Natural killer cell (primary cell): Measurements from ENCODE around the gene COMMD3. TPM values are rescaled to one million over a fixed set of nuclear protein-coding genes. Genes with fewer than 3 reads are reported as not detected.
A peak's percentile ranks its signal among the peaks of the same experiment; 100 is the strongest.

Experiments
- ATAC-seq, 3 donors: fragments of 150-1000 bp in 2 of 3; fragments of 200-7000 bp in 1 of 3; cut with Tn5 transposase; 1 replicate in 1 of 3; 2 replicates in 2 of 3; pipeline ENCODE4 v1.10.0; 2021; ENCODE audit warnings: mild to moderate bottlenecking in 2 of 3, moderate library complexity in 2 of 3
- DNase-seq, 2 donors: peaks; one replicate each; pipeline versions ENCODE4 v3.0.0 to v3.0.0-alpha.2; 2013 to 2021; ENCODE audit warnings: mixed read lengths in 1 of 2
- H3K27ac ChIP-seq: one replicate; pipeline ENCODE4 v1.5.1; 2013; ENCODE audit warnings: mild to moderate bottlenecking, low read length
- H3K27me3 ChIP-seq: one replicate; pipeline ENCODE4 v1.6.1; 2013; ENCODE audit warnings: low read length; ENCODE audit not compliant: control insufficient read depth, insufficient read depth
- H3K36me3 ChIP-seq: one replicate; pipeline ENCODE4 v1.6.1; 2013; ENCODE audit warnings: low read length; ENCODE audit not compliant: control insufficient read depth, insufficient read depth
- H3K4me1 ChIP-seq: one replicate; pipeline ENCODE4 v1.6.1; 2013; ENCODE audit warnings: low read length; ENCODE audit not compliant: control insufficient read depth, insufficient read depth
- H3K4me3 ChIP-seq: one replicate; pipeline ENCODE4 v1.5.1; 2013; ENCODE audit warnings: low read length
- H3K9me3 ChIP-seq: one replicate; pipeline ENCODE4 v1.6.1; 2013; ENCODE audit warnings: low read length; ENCODE audit not compliant: control insufficient read depth, insufficient read depth
- H3K27ac Mint-ChIP-seq, 2 donors: one replicate each; pipeline ENCODE4 v1.8.0; 2022; ENCODE audit warnings: mild to moderate bottlenecking in 2 of 2, mixed read lengths in 2 of 2, moderate library complexity in 1 of 2
- H3K27me3 Mint-ChIP-seq, 2 donors: one replicate each; pipeline ENCODE4 v1.8.0; 2022; ENCODE audit warnings: low read depth in 2 of 2, mixed read lengths in 2 of 2
- H3K36me3 Mint-ChIP-seq: one replicate; pipeline ENCODE4 v1.8.0; 2022; ENCODE audit warnings: mixed read lengths
- H3K4me1 Mint-ChIP-seq, 2 donors: one replicate each; pipeline ENCODE4 v1.8.0; 2022; ENCODE audit warnings: mixed read lengths in 2 of 2
- H3K4me3 Mint-ChIP-seq: one replicate; pipeline ENCODE4 v1.8.0; 2022; ENCODE audit warnings: mild to moderate bottlenecking, moderate library complexity, mixed read lengths
- H3K9me3 Mint-ChIP-seq, 2 donors: one replicate each; pipeline ENCODE4 v1.8.0; 2022; ENCODE audit warnings: mixed read lengths in 2 of 2
- WGBS: methylation state at CpG from one replicate; pipeline ENCODE4 v1.1.7; 2013; ENCODE audit warnings: missing lambda C conversion rate; ENCODE audit not compliant: insufficient coverage; 5-methylcytosine and 5-hydroxymethylcytosine counted together
- intact Hi-C: fragments of 100-400 bp; cut with micrococcal nuclease; formaldehyde crosslinking; loops from one replicate; pipeline ENCODE4 v1.14.2; 2022
- total RNA-seq, 4 donors: library from RNA; stranded (reverse); fragments of 120-200 nt in 1 of 4; gene quantifications; one replicate each; pipeline versions ENCODE4 v1.2.3 to v1.2.4, GENCODE V29; 2013 to 2022
- TF ChIP-seq, protein P1 (sequence below): fragments of 200-600 bp; IDR thresholded peaks from one replicate; pipeline ENCODE4 v1.8.0; 2022; ENCODE audit warnings: antibody characterized with exemption

The COMMD3 gene
- total RNA-seq, 3 donors from 2014 or later (not counting 1 experiment from before 2014, with no cell fraction given), result 43.1 to 48.3 (median 44.2) TPM

DNA sequence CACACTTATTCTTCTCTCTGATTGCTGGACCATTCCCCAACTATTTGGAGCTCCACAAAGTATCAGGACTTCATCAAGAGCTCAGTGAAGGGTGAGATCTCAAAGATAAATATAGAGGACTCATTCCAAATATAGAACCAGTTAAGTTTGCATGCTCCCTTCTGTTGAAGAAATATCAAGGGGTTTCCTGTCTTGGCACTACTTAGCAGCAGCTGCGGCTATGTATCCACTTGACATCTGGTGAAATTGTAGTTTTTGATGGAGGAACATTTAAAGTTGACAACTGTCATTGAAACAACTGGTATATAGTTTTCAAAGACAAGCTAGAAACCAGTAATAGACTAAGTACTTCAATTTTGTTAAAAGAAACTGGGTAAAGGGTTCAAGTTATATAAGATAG, 28.1 kb downstream of the COMMD3 start:
- Histone ChIP-seq H3K4me3 (no peak overlapping the region), H3K4me1 (peaks cover 26% of the 10 kb centered on the region), H3K27me3 (peaks cover 72% of the 10 kb centered on the region), H3K36me3 (no peaks in the 10 kb centered on the region), H3K27ac (no peak overlapping the region), H3K9me3 (peaks cover 8% of the 10 kb centered on the region)
- peak overlapping the region; percentile 65 for H3K4me3 Mint-ChIP-seq
- peak overlapping the region in 1 of 2 donors; percentile 74 for H3K27ac Mint-ChIP-seq
- DNase-seq (peak in 1 of 2 donors; percentile 28), ATAC-seq (no peak)
- H3K9me3 Mint-ChIP-seq, result peaks cover 0 to 2% of the 10 kb centered on the region in 2 donors
- 0% methylated on average over 1 of the region's 1 CpG for WGBS
- H3K27me3 Mint-ChIP-seq, result peaks cover 53 to 63% of the 10 kb centered on the region in 2 donors
- TF ChIP-seq, protein P1, sequence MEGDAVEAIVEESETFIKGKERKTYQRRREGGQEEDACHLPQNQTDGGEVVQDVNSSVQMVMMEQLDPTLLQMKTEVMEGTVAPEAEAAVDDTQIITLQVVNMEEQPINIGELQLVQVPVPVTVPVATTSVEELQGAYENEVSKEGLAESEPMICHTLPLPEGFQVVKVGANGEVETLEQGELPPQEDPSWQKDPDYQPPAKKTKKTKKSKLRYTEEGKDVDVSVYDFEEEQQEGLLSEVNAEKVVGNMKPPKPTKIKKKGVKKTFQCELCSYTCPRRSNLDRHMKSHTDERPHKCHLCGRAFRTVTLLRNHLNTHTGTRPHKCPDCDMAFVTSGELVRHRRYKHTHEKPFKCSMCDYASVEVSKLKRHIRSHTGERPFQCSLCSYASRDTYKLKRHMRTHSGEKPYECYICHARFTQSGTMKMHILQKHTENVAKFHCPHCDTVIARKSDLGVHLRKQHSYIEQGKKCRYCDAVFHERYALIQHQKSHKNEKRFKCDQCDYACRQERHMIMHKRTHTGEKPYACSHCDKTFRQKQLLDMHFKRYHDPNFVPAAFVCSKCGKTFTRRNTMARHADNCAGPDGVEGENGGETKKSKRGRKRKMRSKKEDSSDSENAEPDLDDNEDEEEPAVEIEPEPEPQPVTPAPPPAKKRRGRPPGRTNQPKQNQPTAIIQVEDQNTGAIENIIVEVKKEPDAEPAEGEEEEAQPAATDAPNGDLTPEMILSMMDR, result no peak
- H3K4me1 Mint-ChIP-seq, result peaks cover 6 to 14% of the 10 kb centered on the region in 2 donors
- intact Hi-C loops, result loop anchor here (5.0 to 10.0 kb wide), 4 partner anchors 92 to 643 kb away; no protein-coding TSS in a partner anchor
- no peaks in the 10 kb centered on the region for H3K36me3 Mint-ChIP-seq

DNA sequence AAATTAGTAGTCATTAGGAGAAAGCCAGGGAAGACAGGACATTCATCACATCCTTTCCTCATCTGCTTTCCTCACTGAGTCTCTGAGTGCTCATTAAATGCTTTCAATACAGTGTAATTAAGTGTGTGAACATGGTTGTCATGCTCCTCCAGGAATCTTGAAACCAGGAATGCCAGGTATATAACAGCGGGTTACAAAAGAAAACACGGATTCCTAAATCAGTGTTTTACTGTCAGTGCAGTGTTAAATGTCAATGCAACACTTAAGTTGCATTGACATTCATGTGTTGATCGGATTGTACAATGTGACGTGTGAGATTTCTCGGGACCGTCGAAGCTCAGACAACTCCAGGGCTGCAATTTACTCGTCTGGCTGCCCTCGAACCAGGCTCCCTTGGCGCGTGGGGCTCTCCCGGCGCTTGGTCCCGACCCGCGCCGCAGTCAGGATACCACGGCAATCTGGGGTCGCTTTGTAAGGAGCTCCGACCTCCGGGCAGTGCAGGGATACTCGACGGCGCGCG, 28.7 kb downstream of the COMMD3 start:
- peak in 1 of 2 donors; percentile 35 for DNase-seq
- TF ChIP-seq, protein P1, result no peak
- H3K4me3 Mint-ChIP-seq, result peak overlapping the region; percentile 65
- H3K27me3 ChIP-seq, result peaks cover 66% of the 10 kb centered on the region
- ATAC-seq, result no peak
- no peak overlapping the region for H3K27ac ChIP-seq
- WGBS, result 15% methylated on average over 26 of the region's 26 CpGs
- no peak overlapping the region for H3K4me3 ChIP-seq
- H3K36me3 Mint-ChIP-seq, result no peaks in the 10 kb centered on the region
- no peaks in the 10 kb centered on the region for H3K36me3 ChIP-seq
- peaks cover 3 to 13% of the 10 kb centered on the region in 2 donors for H3K4me1 Mint-ChIP-seq
- peaks cover 0 to 2% of the 10 kb centered on the region in 2 donors for H3K9me3 Mint-ChIP-seq
- H3K27me3 Mint-ChIP-seq, result peaks cover 52 to 57% of the 10 kb centered on the region in 2 donors
- peak overlapping the region; percentile 68 to 74 for H3K27ac Mint-ChIP-seq
- peaks cover 8% of the 10 kb centered on the region for H3K9me3 ChIP-seq
- H3K4me1 ChIP-seq, result peaks cover 24% of the 10 kb centered on the region
- intact Hi-C loops, result loop anchor here (5.0 to 10.0 kb wide), 4 partner anchors 93 to 642 kb away; no protein-coding TSS in a partner anchor

DNA sequence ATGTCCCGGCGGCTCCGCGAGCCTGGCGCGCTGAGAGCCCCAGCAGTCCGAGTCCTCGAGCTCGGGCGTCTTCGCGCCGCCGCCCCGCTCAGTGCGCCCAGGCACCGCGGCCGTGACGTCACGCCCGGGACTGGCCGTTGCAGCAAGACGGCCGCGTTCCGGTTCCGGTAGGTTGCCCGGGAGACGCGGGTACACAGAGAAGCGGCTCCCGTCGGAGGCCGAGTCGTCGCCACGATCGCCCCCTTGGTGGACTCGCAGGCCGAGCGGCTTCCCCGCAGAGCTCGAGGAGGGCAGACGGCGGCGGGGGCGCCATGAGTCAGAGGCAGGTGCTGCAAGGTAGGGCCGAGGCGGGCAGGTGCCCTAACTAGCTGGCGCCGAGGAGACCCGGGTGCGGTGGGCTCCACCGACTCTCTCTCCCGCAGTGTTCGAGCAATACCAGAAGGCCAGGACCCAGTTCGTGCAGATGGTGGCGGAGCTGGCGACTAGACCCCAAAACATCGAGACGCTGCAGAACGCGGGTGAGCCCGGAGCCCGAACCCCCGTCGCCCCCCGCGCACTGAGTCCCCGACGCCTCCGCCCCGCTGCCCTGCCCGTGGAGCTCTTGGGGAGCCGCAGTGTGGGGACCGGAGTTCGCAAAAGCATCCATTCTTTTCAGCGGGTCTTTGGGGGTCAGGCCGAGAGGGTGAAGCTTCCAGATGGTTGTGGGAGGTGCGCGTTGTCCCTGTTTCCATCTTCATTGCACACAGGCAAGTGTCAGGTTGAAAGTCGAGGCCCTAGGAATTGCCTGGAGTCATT, 29.3 kb downstream of the COMMD3 start, which contains the start of gene SPAG6:
SPAG6 (plus strand) TSS at position 196 of the 795 bp plus-strand sequence; CDS start at position 312, 116 bp downstream.
- H3K4me3 Mint-ChIP-seq, result peak within 1 kb of the TSS; percentile 65
- H3K4me1 Mint-ChIP-seq, result peaks cover 0 to 8% of the 10 kb centered on the region in 2 donors
- peaks cover 47 to 54% of the 10 kb centered on the region in 2 donors for H3K27me3 Mint-ChIP-seq
- no peaks in the 10 kb centered on the region for H3K36me3 ChIP-seq
- H3K27ac Mint-ChIP-seq, result peak within 1 kb of the TSS; percentile 68 to 74
- no peaks in the 10 kb centered on the region for H3K36me3 Mint-ChIP-seq
- H3K9me3 ChIP-seq, result peaks cover 8% of the 10 kb centered on the region
- DNase-seq (peak; percentile 57 to 67), ATAC-seq (peak; percentile 39 to 65 (median 63))
- peaks cover 0 to 2% of the 10 kb centered on the region in 2 donors for H3K9me3 Mint-ChIP-seq
- 12% methylated on average over 83 of the region's 83 CpGs for WGBS
- H3K4me1 ChIP-seq, result peaks cover 18% of the 10 kb centered on the region
- TF ChIP-seq, protein P1, result no peak
- H3K27ac ChIP-seq, result no peak within 1 kb of the TSS
- H3K27me3 ChIP-seq, result peaks cover 61% of the 10 kb centered on the region
- intact Hi-C loops, result loop anchor here (10.0 kb wide), 2 partner anchors 129 to 569 kb away; no protein-coding TSS in a partner anchor
- H3K4me3 ChIP-seq, result peak within 1 kb of the TSS; percentile 16
